ENCODE measurements around the gene CLIC4. TPM values are rescaled to one million over a fixed set of nuclear protein-coding genes. Genes with fewer than 3 reads are reported as not detected.

The CLIC4 gene
- polyA plus RNA-seq, 3 donors: 9.7 to 38.1 (median 24.6) TPM

DNA sequence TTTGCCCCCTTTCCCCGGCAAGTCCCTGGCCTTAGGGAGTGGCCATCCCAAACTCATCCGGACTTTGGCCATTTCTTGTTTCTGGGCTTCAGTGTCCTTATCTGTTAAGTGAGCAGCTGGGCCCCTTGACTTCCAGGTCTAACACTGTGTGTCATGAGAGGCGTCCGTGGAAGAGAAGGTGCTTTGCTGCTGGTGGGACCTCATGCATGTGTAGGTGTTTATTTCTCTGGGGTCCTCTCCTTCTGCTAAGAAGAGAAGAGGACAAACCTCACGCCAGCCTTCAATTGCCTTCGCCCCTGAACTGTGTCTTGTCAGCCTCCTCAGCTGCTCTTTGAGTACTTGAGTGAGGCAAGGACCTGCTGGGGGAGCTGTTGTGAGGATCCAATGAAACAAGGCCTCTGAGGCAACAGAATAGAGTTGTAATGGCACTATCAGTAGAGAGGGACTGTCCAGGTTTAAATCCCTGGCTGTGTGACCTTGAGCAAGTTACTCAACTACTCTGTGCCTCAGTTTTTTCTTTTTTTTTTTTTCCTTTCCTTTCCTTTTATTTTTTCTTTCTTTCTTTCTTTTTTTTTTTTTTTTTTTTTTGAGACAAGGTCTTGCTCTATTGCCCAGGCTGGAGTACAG lies 112.4 kb downstream of the CLIC4 start:
- intact Hi-C loops (cut with micrococcal nuclease): no loop called here
- Histone ChIP-seq H3K9ac (ENCODE audit: insufficient read depth, low read length, poor library complexity, severe bottlenecking) (no peak overlapping the region), H3K27ac (ENCODE audit: low read depth in 1 of 2, low read length in 2 of 2) (no peak overlapping the region), H3K79me2 (ENCODE audit: insufficient read depth, low read length) (no peaks in the 10 kb centered on the region), H3K4me2 (replicated peaks; ENCODE audit: extremely low read depth, low read length, poor library complexity, severe bottlenecking) (no peak overlapping the region), H2AFZ (ENCODE audit: insufficient read depth, low read depth, low read length, poor library complexity, severe bottlenecking) (no peak overlapping the region), H3K27me3 (ENCODE audit: control insufficient read depth in 2 of 2, insufficient read depth in 2 of 2, low read length in 2 of 2) (peaks cover 0 to 5% of the 10 kb centered on the region in 2 donors), H3K4me3 (replicated peaks in 1 of 3; ENCODE audit: low read depth in 2 of 3, low read length in 3 of 3) (no peak overlapping the region), H3K9me3 (replicated peaks in 1 of 2; ENCODE audit: control insufficient read depth in 1 of 2, insufficient read depth in 1 of 2, low read length in 2 of 2) (no peaks in the 10 kb centered on the region), H4K20me1 (ENCODE audit: insufficient read depth, low read length) (no peaks in the 10 kb centered on the region), H3K36me3 (replicated peaks in 1 of 2; ENCODE audit: control insufficient read depth in 1 of 2, insufficient read depth in 2 of 2, low read length in 2 of 2) (no peaks in the 10 kb centered on the region), H3K4me1 (ENCODE audit: control insufficient read depth in 1 of 2, insufficient read depth in 2 of 2, low read length in 2 of 2) (no peaks in the 10 kb centered on the region)
- Mint-ChIP-seq H3K36me3 (no peaks in the 10 kb centered on the region), H3K4me3 (no peak overlapping the region), H3K27me3 (ENCODE audit: low read depth in 3 of 3) (peaks cover 13 to 35% (median 18%) of the 10 kb centered on the region in 3 donors), H3K27ac (no peak overlapping the region), H3K4me1 (peaks cover 1% of the 10 kb centered on the region), H3K9me3 (no peaks in the 10 kb centered on the region)
- DNase-seq: no peak
- TF ChIP-seq CTCF (IDR thresholded peaks at IDR 0.05): no peak
- WGBS (ENCODE audit: insufficient coverage): 93% methylated on average over 4 of the region's 6 CpGs

DNA sequence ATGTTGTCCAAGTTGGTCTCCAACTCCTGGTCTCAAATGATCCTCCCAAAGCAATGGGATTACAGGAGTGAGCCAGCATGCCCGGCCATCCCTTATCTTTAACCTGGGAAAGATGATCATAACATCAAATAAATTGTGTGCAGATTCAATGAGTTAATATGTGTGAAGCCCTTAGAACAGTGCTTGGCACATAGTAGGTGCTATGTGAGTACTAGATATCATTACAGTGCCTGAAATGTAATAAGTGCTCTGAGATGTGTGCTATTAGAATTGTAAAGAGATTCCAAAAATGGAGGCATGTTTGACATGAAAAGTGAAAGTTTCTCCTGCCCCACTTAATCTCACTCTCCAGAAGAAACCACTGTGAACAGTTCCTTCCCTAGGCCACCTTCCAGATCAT lies 113.0 kb downstream of the CLIC4 start:
- Histone ChIP-seq H3K4me3 (replicated peaks in 1 of 3; ENCODE audit: low read depth in 2 of 3, low read length in 3 of 3) (no peak overlapping the region), H3K4me1 (ENCODE audit: control insufficient read depth in 1 of 2, insufficient read depth in 2 of 2, low read length in 2 of 2) (peaks cover 0 to 1% of the 10 kb centered on the region in 2 donors), H3K27me3 (ENCODE audit: control insufficient read depth in 2 of 2, insufficient read depth in 2 of 2, low read length in 2 of 2) (peaks cover 0 to 6% of the 10 kb centered on the region in 2 donors), H3K79me2 (ENCODE audit: insufficient read depth, low read length) (no peaks in the 10 kb centered on the region), H2AFZ (ENCODE audit: insufficient read depth, low read depth, low read length, poor library complexity, severe bottlenecking) (no peak overlapping the region), H3K4me2 (replicated peaks; ENCODE audit: extremely low read depth, low read length, poor library complexity, severe bottlenecking) (no peak overlapping the region), H4K20me1 (ENCODE audit: insufficient read depth, low read length) (no peaks in the 10 kb centered on the region), H3K27ac (ENCODE audit: low read depth in 1 of 2, low read length in 2 of 2) (no peak overlapping the region), H3K36me3 (replicated peaks in 1 of 2; ENCODE audit: control insufficient read depth in 1 of 2, insufficient read depth in 2 of 2, low read length in 2 of 2) (no peaks in the 10 kb centered on the region), H3K9ac (ENCODE audit: insufficient read depth, low read length, poor library complexity, severe bottlenecking) (no peak overlapping the region), H3K9me3 (replicated peaks in 1 of 2; ENCODE audit: control insufficient read depth in 1 of 2, insufficient read depth in 1 of 2, low read length in 2 of 2) (no peaks in the 10 kb centered on the region)
- Mint-ChIP-seq H3K27me3 (ENCODE audit: low read depth in 3 of 3) (peaks cover 13 to 41% (median 18%) of the 10 kb centered on the region in 3 donors), H3K36me3 (no peaks in the 10 kb centered on the region), H3K27ac (no peak overlapping the region), H3K9me3 (no peaks in the 10 kb centered on the region), H3K4me3 (no peak overlapping the region), H3K4me1 (peaks cover 3% of the 10 kb centered on the region)
- no peak for TF ChIP-seq CTCF (IDR thresholded peaks at IDR 0.05)
- intact Hi-C loops (cut with micrococcal nuclease): no loop called here
- no peak for DNase-seq
- WGBS (ENCODE audit: insufficient coverage): no CpG with 5 or more reads among the region's 1 CpG
